NCI-H82 treated with DMSO at 0.1 percent for 48 hours (cell line): ENCODE data around the gene NEK6.
A peak's percentile ranks its signal among the peaks of the same experiment; 100 is the strongest.

Experiments used
- DNase-seq: peaks from one replicate; lab custom pipeline; 2025; ENCODE audit not compliant: unreplicated experiment; lab: John Stamatoyannopoulos, UW

The NEK6 gene

GRCh38 chr9:124350494-124351263 is 92.9 kb downstream of the NEK6 start:
- DNase-seq, result no peak

GRCh38 chr9:124351672-124352468 is 94.1 kb downstream of the NEK6 start:
- DNase-seq, result no peak

GRCh38 chr9:124352616-124353015 is 94.9 kb downstream of the NEK6 start:
- no peak for DNase-seq

- no peak for DNase-seq
Measured at GRCh38 chr9:124353166-124353768, 95.5 kb downstream of the NEK6 start.

GRCh38 chr9:124353811-124354274 is 96.1 kb downstream of the NEK6 start:
- no peak for DNase-seq

GRCh38 chr9:124354346-124355038 is 96.7 kb downstream of the NEK6 start:
- DNase-seq, result no peak

- DNase-seq, result no peak
Measured at GRCh38 chr9:124355039-124355940, 97.5 kb downstream of the NEK6 start.

GRCh38 chr9:124355941-124356744 is 98.4 kb downstream of the NEK6 start:
- no peak for DNase-seq

- no peak for DNase-seq
Measured at GRCh38 chr9:124356745-124357390, 99.1 kb downstream of the NEK6 start.

- no peak for DNase-seq
Measured at GRCh38 chr9:124357721-124358361, 100.1 kb downstream of the NEK6 start.

- DNase-seq, result no peak
Measured at GRCh38 chr9:124358631-124359030, 100.9 kb downstream of the NEK6 start.

- no peak for DNase-seq
Measured at GRCh38 chr9:124359426-124359825, 101.7 kb downstream of the NEK6 start.

GRCh38 chr9:124359855-124360678 is 102.3 kb downstream of the NEK6 start:
- no peak for DNase-seq

GRCh38 chr9:124361128-124361527 is 103.4 kb downstream of the NEK6 start:
- no peak for DNase-seq

GRCh38 chr9:124363326-124364096 is 105.8 kb downstream of the NEK6 start:
- no peak for DNase-seq

GRCh38 chr9:124364141-124364540 is 106.4 kb downstream of the NEK6 start:
- no peak for DNase-seq

GRCh38 chr9:124365036-124365435 is 107.3 kb downstream of the NEK6 start:
- DNase-seq, result peak; percentile 74
